Measurements from ENCODE around the gene PIK3AP1. TPM values are rescaled to one million over a fixed set of nuclear protein-coding genes. Genes with fewer than 3 reads are reported as not detected.

The PIK3AP1 gene
- total and polyA plus RNA-seq, 10 of the 15 experiments (the other 5 are each of a cell fraction or from before 2014, with no cell fraction given): 26.2 to 306 (median 119) TPM

- TF ChIP-seq TAF1 (IDR thresholded peaks at IDR 0.05; ENCODE audit: borderline replicate concordance, low read depth, low read length): no peak
- no peak for TF ChIP-seq TARDBP (IDR thresholded peaks at IDR 0.05; ENCODE audit: borderline replicate concordance)
- no peak for TF ChIP-seq BACH1 (IDR thresholded peaks at IDR 0.05; ENCODE audit: borderline replicate concordance)
- TF ChIP-seq HDAC6 (IDR thresholded peaks at IDR 0.05; ENCODE audit: unreplicated experiment): no peak
- TF ChIP-seq TCF7 (IDR thresholded peaks at IDR 0.05; ENCODE audit: borderline replicate concordance): no peak
- TF ChIP-seq, protein P1, sequence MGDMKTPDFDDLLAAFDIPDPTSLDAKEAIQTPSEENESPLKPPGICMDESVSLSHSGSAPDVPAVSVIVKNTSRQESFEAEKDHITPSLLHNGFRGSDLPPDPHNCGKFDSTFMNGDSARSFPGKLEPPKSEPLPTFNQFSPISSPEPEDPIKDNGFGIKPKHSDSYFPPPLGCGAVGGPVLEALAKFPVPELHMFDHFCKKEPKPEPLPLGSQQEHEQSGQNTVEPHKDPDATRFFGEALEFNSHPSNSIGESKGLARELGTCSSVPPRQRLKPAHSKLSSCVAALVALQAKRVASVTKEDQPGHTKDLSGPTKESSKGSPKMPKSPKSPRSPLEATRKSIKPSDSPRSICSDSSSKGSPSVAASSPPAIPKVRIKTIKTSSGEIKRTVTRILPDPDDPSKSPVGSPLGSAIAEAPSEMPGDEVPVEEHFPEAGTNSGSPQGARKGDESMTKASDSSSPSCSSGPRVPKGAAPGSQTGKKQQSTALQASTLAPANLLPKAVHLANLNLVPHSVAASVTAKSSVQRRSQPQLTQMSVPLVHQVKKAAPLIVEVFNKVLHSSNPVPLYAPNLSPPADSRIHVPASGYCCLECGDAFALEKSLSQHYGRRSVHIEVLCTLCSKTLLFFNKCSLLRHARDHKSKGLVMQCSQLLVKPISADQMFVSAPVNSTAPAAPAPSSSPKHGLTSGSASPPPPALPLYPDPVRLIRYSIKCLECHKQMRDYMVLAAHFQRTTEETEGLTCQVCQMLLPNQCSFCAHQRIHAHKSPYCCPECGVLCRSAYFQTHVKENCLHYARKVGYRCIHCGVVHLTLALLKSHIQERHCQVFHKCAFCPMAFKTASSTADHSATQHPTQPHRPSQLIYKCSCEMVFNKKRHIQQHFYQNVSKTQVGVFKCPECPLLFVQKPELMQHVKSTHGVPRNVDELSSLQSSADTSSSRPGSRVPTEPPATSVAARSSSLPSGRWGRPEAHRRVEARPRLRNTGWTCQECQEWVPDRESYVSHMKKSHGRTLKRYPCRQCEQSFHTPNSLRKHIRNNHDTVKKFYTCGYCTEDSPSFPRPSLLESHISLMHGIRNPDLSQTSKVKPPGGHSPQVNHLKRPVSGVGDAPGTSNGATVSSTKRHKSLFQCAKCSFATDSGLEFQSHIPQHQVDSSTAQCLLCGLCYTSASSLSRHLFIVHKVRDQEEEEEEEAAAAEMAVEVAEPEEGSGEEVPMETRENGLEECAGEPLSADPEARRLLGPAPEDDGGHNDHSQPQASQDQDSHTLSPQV (IDR thresholded peaks at IDR 0.05): no peak
- TF ChIP-seq, protein P2, sequence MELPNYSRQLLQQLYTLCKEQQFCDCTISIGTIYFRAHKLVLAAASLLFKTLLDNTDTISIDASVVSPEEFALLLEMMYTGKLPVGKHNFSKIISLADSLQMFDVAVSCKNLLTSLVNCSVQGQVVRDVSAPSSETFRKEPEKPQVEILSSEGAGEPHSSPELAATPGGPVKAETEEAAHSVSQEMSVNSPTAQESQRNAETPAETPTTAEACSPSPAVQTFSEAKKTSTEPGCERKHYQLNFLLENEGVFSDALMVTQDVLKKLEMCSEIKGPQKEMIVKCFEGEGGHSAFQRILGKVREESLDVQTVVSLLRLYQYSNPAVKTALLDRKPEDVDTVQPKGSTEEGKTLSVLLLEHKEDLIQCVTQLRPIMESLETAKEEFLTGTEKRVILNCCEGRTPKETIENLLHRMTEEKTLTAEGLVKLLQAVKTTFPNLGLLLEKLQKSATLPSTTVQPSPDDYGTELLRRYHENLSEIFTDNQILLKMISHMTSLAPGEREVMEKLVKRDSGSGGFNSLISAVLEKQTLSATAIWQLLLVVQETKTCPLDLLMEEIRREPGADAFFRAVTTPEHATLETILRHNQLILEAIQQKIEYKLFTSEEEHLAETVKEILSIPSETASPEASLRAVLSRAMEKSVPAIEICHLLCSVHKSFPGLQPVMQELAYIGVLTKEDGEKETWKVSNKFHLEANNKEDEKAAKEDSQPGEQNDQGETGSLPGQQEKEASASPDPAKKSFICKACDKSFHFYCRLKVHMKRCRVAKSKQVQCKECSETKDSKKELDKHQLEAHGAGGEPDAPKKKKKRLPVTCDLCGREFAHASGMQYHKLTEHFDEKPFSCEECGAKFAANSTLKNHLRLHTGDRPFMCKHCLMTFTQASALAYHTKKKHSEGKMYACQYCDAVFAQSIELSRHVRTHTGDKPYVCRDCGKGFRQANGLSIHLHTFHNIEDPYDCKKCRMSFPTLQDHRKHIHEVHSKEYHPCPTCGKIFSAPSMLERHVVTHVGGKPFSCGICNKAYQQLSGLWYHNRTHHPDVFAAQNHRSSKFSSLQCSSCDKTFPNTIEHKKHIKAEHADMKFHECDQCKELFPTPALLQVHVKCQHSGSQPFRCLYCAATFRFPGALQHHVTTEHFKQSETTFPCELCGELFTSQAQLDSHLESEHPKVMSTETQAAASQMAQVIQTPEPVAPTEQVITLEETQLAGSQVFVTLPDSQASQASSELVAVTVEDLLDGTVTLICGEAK (IDR thresholded peaks at IDR 0.05; ENCODE audit: borderline replicate concordance): no peak
- TF ChIP-seq DPF2 (IDR thresholded peaks at IDR 0.05): peak; percentile 78
- TF ChIP-seq POU2F2 (IDR thresholded peaks at IDR 0.05; ENCODE audit: borderline replicate concordance, low read depth, low read length): peak; percentile 47; the same call in 1 of the 3 replicates
- TF ChIP-seq ATF3 (IDR thresholded peaks at IDR 0.05; ENCODE audit: borderline replicate concordance, extremely low read depth, low read depth, low read length): no peak
- no peak for TF ChIP-seq CTCF (IDR thresholded peaks at IDR 0.05 in 2 of 3, conservative IDR thresholded peaks at IDR 0.05 in 1 of 3; ENCODE audit: control insufficient read depth in 2 of 3, extremely low read depth in 1 of 3, insufficient read depth in 1 of 3, low read depth in 3 of 3, low read length in 3 of 3)
- TF ChIP-seq BHLHE40 (IDR thresholded peaks at IDR 0.05; ENCODE audit: borderline replicate concordance in 1 of 2, low read depth in 2 of 2, low read length in 1 of 2): no peak
- TF ChIP-seq SMAD1 (IDR thresholded peaks at IDR 0.05; ENCODE audit: low read depth, partially characterized antibody): no peak
- no peak for TF ChIP-seq ZNF384 (IDR thresholded peaks at IDR 0.05; ENCODE audit: borderline replicate concordance, low read depth, low read length)
- TF ChIP-seq GABPA (IDR thresholded peaks at IDR 0.05; ENCODE audit: low read depth): peak; percentile 52; the same call in 1 of the 2 replicates
- TF ChIP-seq NR2F1 (conservative IDR thresholded peaks at IDR 0.05): no peak
- no peak for TF ChIP-seq SMC3 (IDR thresholded peaks at IDR 0.05; ENCODE audit: borderline replicate concordance, low read length)
- TF ChIP-seq IKZF1 (conservative IDR thresholded peaks at IDR 0.05): no peak
- TF ChIP-seq KAT2A (conservative IDR thresholded peaks at IDR 0.05; ENCODE audit: control insufficient read depth, low read depth, low read length): no peak
Measured at GRCh38 chr10:96588616-96589419, 131.5 kb downstream of the PIK3AP1 start (continued).

All from GM12878 (cell line).